Airway epithelial cell (primary cell): ENCODE measurements around the gene BRINP2. TPM values are rescaled to one million over a fixed set of nuclear protein-coding genes. Genes with fewer than 3 reads are reported as not detected.

ENCODE experiments used
- total RNA-seq: library from RNA; depleted of rRNA; stranded (reverse); fragments of >200 nt; gene quantifications from 2 replicates; pipeline ENCODE4 v1.2.3, GENCODE V29; 2015

BRINP2 gene
- total RNA-seq, result 0.14 TPM in 1 of 2 replicates, not detected in the other

GRCh38 chr1:177170756-177171535 is at the start of gene BRINP2:
Gene BRINP2 (plus strand): TSS chr1:177170958. CDS start chr1:177229877, 58,919 bp downstream.

GRCh38 chr1:177164380-177165068 is 6.2 kb upstream of the BRINP2 start, which contains the start of gene ASTN1:
Gene ASTN1 (minus strand): TSS chr1:177164712. CDS start chr1:177164676, 36 bp downstream.

Other genes with a start within 250 kb of the BRINP2 start
- not detected in 2 replicates for gene ASTN1, start 6.2 kb upstream of the BRINP2 start, total RNA-seq